NCI-H1105 (cell line): ENCODE data around the gene SIRPA.
A peak's percentile ranks its signal among the peaks of the same experiment; 100 is the strongest.

Source experiments
- DNase-seq: peaks from one replicate; lab custom pipeline; 2025; lab: John Stamatoyannopoulos, UW

SIRPA gene

DNA sequence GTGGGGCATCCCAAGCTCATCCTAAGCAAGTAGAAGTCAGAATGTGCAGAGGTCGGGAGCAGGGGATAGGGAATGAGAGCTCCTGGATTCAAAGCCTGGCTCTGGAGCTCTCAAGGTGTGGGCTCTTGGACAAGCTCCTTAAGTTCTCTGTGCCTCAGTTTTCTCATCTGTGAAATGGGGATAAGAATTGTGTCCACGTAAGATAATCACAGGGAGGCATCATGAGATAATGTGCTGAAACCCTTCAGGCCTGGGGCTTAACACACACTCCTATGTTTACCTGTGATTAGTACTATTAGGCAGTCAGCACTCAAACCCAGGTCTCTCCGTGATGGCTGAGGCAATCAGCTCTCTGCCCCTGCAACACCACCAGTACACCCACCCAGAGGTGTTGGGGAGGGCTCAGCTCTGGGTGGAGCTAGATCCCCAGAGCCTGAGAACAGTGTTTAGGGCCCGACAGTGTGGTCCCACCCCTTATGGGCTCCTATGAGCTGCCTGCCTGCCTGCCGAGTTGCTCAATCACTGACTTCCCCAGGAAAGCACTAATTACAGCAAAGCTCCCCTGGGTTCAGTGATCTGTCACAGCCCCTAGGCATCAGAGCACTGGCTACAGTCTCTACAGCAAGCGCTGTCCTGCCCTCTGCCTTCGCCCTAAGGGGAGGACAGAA lies 6.3 kb upstream of the SIRPA start:
- no peak for DNase-seq

- no peak for DNase-seq
Observed at GRCh38 chr20:1890469-1891262, 4.5 kb upstream of the SIRPA start.

DNA sequence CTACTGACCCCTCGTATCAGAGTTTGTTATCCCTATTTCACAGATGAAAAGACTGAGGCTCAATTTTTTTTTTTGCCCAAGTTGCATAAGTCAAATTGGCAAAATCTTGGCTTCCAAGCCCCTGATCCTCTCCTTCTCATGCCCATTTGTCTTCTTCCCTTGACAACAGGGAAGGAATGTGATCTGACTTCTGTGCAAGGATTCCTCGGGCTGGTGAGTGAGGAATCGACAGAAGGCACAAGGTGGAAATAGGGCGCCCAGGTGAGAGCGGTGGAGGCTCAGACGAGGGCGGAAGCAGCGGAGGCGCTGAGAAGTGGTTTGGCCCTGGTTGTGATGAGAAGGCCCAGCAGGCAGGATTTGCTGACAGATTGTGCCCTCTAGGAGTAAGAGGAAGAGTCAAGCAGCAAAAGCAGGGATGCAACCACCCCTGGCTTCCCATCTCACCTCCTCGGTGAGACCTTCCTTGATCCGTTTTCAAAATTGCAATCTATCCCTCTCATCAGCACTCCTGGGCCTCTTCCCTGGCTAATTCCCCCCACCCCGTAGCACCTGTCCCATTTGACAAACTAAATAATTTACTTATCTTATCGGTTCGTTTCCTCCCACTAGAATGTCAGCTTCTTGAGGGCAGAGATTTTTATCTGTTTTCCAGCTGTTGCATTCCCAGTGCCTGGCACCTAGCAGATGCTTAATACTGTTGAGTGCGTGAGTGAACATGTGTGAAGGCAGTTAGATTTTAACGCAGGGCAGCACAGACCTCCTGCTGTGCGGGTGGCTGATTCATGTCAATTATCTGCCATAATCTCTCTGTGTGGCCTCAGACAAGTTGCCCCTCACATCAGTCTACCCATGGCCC lies 3.7 kb upstream of the SIRPA start:
- DNase-seq = no peak

GRCh38 chr20:1892119-1892385 lies 3.2 kb upstream of the SIRPA start:
- no peak for DNase-seq

DNA sequence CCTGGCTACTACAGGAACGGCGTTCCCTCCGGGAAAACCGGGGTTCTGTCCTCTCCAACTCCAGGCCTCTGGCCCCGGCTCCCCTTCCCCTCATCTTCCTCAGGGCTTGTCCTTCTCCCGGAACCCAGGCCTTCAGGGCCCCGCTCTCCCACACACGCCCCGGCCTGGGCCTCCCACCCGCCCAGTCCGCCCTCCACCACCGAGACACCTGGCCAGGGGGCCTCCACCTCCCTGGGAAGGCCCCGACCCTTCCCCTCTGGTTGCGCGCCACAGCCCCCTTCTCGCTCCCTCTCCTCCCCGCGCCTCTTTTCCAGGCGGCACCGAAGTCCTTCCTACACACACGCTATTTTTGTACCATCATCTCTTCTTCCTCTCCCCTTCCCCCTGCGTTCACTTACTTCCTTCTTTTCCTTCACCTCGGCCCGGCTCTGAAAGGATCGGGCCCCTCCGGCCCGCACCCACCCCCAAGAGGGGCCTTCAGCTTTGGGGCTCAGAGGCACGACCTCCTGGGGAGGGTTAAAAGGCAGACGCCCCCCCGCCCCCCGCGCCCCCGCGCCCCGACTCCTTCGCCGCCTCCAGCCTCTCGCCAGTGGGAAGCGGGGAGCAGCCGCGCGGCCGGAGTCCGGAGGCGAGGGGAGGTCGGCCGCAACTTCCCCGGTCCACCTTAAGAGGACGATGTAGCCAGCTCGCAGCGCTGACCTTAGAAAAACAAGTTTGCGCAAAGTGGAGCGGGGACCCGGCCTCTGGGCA lies 1.3 kb upstream of the SIRPA start:
- no peak for DNase-seq

GRCh38 chr20:1894471-1894950 lies 696 bp upstream of the SIRPA start:
- peak; percentile 40 for DNase-seq

- DNase-seq = no peak
Observed at GRCh38 chr20:1895674-1896483, 672 bp downstream of the SIRPA start.

DNA sequence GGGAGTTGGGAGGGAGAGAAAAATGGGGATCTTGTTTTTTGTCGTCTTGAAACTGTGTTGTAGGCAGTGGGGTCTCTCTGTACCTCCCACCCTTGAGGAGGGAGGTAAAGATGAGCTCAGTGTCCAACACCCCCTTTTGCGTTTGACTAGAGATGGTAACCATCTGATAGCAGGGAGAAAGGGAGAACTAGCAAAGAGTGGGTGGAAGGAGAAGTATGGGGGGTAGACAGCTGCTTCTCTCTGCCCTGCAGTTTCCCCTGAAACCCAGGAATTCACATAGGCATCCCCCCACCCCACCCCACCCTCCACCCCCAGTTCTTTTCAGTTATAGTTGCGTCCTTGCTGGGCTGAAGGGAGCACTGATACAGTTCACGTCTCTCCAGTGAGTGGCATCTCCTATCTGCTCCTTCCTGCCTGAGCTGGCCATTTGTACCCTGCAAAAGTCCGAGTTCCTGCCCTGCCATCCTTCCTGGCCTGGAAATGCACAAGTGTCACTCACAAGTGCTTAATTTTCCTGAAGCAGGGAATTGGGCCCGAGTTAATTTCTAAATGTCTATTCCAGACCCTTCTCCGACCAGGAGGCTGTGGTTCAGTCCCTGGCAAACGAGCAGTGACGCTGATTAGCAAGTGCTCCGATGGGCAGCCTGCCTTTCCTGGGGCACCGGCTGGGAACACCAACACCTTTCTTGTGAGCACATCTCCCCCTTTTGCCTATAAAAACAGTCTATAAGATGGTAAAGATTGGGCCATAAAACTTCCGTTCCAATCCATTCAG lies 1.5 kb downstream of the SIRPA start:
- no peak for DNase-seq

- no peak for DNase-seq
Observed at GRCh38 chr20:1897541-1897940, 2.3 kb downstream of the SIRPA start.

GRCh38 chr20:1897965-1898464 lies 2.8 kb downstream of the SIRPA start:
- no peak for DNase-seq

DNA sequence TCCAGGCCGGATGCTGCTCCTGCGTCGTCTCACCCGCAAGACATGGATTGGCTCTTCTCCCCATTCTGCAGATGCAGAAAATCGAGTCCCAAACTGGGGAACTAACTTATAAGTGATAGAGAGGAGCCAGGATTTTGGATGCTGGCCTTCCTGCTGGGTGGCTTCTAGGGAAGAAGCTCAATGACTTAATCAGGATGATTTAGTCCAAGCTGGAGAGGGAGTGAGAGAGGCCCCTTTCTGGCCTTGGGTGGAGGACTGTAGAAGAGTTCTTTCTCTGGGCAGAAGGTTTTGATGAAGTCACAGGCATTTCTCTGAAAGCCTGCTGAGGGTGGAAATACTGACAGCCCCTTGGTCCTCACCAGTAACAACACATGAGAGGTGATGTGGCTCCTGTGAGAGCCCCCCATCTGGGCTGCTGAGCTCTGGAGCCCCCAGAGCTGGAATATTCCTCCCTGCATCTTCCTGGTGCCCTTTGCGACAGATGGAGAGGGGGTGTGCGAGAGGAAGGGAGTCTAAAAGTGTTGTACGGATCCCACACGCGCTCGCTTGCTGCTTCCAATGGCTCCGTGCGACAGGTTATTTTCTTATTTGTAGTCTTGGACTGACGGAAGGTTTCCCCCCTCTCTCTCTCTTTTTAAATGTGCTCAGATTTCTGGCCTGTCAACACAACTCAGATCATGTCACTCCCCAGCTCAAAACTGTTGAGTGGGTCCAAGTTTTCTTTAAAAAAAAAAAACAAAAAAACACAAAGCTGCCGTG lies 3.5 kb downstream of the SIRPA start:
- no peak for DNase-seq

DNA sequence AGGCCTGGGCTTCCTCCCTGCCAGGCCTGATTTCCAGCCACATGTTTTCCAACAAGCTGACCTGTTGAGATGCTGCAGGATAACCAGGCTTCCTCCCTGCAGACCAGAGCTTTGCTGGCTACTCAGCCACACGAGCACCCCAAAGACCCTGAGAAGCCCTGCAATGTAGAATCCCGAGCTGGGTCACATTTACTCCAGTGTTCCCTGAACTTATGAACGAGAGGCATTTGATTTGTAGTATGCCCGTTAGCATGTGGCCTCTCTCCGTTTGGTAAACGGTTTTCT lies 4.0 kb downstream of the SIRPA start:
- no peak for DNase-seq

GRCh38 chr20:1900321-1900801 lies 5.2 kb downstream of the SIRPA start:
- peak; percentile 45 for DNase-seq

DNA sequence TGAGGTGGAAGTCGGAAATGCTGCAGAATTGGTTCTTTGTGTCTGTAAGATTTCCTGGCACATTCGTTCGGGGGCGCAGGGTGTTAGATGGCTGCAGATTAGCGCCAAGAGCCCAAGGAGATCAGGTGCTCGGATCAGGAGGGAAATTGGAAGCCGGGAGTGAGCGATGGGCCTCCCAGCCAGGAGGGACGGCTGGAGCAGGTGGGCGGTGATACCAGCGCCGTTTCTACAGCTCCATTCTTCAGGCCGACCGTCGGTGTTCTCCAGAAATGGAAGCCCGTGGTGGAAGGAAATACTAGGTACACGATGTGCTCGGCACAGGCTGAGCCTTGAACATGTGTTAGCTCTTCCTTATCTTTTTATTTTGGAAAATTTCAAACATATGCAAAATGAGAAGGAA lies 6.5 kb downstream of the SIRPA start:
- DNase-seq = no peak

DNA sequence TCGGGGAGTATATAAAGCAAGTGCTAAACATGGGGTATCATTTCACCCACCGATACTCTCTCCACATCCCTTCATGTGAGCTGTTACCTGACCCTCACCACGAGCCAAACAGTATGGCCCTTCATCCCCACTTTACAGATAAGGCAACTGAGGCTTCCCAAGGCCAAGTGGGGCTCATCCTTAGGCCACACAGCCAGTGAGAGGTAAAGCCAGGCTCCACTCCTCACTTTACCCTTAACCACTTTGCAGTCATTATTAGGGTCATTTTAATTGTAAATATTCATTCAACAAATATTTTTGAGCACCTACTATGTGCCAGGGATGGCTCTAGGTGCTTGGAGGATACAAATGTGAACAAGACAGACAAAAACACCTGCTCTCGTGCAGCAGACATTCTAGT lies 7.0 kb downstream of the SIRPA start:
- no peak for DNase-seq

GRCh38 chr20:1904135-1904534 lies 8.9 kb downstream of the SIRPA start:
- no peak for DNase-seq

DNA sequence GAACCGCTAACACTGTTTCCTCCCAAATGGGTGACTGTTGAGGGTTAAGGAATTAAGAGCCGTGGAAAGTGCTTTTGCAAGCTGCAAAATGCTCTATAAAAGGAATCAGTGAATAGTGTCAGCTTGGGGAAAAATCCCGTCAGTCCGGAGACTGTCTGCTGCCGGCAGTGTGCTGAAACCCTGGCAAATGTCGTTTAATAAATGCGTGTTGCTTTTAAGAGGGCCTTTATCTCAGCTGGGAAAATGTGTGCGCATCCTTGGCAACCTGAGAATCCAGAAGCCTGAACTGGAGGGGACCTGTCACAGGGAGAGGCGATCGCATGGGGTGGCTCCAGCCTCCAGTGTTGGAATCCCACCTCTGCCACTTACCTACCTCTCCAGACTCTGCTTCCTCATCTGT lies 9.8 kb downstream of the SIRPA start:
- DNase-seq = no peak

DNA sequence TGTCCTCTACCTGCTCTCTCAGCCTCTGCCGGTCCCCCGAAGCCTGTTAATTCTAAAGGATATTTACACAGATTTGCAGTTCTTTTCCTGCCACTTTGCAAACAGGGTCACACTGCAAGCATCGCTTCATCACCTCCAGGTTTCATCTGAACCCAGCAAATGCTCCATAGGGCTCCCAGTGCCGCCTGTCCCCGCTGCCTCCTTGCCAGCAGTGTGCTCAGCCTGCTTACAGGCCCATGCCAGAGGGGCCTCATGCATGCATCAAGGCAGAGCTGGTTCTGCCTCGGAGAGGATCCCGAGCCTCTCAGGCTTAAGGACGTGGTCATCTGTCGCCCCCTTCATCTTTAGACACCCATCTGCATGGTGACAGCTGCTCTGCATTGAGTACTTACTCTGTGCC lies 10.5 kb downstream of the SIRPA start:
- DNase-seq = no peak

DNA sequence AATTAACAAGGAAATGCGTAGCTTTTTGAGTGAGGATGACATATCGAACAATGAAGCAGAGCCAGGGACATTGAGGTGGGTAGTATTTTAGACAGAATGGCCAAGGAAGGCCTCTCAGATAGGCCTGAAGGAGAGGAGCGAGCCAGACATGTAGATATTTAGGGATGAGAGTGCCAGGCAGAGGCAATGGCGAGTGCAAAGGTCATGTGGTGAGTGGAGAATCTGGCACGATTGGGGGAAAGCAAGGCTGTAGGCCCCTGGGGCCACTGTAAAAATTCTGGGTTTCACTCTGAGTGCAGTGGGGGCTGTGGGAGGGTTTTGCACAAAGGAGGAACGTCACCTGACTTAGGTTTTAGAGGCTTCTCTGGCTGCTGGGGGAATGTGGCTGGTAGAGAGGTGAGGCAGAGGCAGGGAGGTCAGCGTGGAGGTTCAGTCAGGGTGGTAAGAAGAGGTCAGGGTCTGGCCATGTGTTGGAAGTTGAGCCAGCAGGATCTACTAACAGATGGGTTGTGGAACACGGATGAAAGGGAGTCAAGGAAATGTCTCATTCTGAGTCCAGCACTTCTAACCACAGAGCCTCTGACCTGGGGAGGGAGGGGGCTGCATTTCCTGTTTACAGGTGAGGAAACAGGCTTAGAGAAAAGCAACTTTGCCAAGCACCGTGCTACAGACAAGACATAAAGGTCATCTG lies 11.3 kb downstream of the SIRPA start:
- DNase-seq = no peak
